Measurements from ENCODE around the gene ANGPTL2. TPM values are rescaled to one million over a fixed set of nuclear protein-coding genes. Genes with fewer than 3 reads are reported as not detected.

The ANGPTL2 gene
- total and polyA plus RNA-seq, 9 of the 15 experiments (the other 6 are each of a cell fraction or from before 2014, with no cell fraction given) = not detected

DNA sequence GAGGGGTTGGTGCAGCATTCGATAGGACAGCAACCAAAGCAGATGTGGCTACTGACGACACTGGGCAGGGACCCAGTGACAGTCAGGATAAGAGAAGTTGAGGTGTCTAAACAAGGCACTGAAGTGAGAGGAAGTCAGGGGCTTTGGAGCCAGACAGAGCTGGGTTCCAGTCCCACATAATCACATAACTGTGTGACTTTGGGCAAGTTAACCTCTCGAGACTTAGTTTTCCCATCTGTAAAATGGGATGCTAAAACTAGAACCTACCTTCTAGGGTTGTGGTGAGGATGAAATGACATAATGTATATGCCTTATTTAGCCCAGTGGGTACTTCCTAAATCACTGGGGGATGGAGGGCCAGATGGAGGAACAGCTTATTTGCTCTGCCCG is 3.1 kb downstream of the ANGPTL2 start:
- no peaks in the 10 kb centered on the region for H3K9me3 ChIP-seq (replicated peaks; ENCODE audit: control insufficient read depth, insufficient read depth, low read depth, low read length)
- peaks cover 23% of the 10 kb centered on the region for H4K20me1 ChIP-seq (replicated peaks; ENCODE audit: control insufficient read depth, insufficient read depth, low read length)
- TF ChIP-seq MAZ (CRISPR knock-in tag; conservative IDR thresholded peaks at IDR 0.05 in 1 of 2, IDR thresholded peaks at IDR 0.05 in 1 of 2) (no peak), RBM25 (IDR thresholded peaks at IDR 0.05; ENCODE audit: low read depth, low read length, severe bottlenecking) (peak; percentile 78), SIN3B (IDR thresholded peaks at IDR 0.05; ENCODE audit: low read depth) (no peak), KDM1A (IDR thresholded peaks at IDR 0.05) (peak; percentile 30 to 44; a peak in 1 of 4 replicates), BMI1 (IDR thresholded peaks at IDR 0.05; ENCODE audit: low read length) (no peak), ESRRA (IDR thresholded peaks at IDR 0.05; ENCODE audit: borderline replicate concordance, low read depth) (peak; percentile 53; the same call in 1 of the 2 replicates), ADNP (tag; IDR thresholded peaks at IDR 0.05) (peak; percentile 71; the same call in 1 of the 2 replicates), RFX1 (IDR thresholded peaks at IDR 0.05) (no peak), BCOR (IDR thresholded peaks at IDR 0.05) (peak; percentile 78), RBFOX2 (IDR thresholded peaks at IDR 0.05; ENCODE audit: low read depth, low read length) (no peak), ZNF717 (CRISPR knock-in tag; IDR thresholded peaks at IDR 0.05) (no peak), HDAC2 (IDR thresholded peaks at IDR 0.05) (peak; percentile 48; the same call in 1 of the 2 replicates)
- TF ChIP-seq, protein P1, sequence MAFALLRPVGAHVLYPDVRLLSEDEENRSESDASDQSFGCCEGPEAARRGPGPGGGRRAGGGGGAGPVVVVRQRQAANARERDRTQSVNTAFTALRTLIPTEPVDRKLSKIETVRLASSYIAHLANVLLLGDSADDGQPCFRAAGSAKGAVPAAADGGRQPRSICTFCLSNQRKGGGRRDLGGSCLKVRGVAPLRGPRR (CRISPR knock-in tag; IDR thresholded peaks at IDR 0.05) = no peak
- TF ChIP-seq, protein P2, sequence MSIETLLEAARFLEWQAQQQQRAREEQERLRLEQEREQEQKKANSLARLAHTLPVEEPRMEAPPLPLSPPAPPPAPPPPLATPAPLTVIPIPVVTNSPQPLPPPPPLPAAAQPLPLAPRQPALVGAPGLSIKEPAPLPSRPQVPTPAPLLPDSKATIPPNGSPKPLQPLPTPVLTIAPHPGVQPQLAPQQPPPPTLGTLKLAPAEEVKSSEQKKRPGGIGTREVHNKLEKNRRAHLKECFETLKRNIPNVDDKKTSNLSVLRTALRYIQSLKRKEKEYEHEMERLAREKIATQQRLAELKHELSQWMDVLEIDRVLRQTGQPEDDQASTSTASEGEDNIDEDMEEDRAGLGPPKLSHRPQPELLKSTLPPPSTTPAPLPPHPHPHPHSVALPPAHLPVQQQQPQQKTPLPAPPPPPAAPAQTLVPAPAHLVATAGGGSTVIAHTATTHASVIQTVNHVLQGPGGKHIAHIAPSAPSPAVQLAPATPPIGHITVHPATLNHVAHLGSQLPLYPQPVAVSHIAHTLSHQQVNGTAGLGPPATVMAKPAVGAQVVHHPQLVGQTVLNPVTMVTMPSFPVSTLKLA (conservative IDR thresholded peaks at IDR 0.05) = no peak
- TF ChIP-seq, protein P3, sequence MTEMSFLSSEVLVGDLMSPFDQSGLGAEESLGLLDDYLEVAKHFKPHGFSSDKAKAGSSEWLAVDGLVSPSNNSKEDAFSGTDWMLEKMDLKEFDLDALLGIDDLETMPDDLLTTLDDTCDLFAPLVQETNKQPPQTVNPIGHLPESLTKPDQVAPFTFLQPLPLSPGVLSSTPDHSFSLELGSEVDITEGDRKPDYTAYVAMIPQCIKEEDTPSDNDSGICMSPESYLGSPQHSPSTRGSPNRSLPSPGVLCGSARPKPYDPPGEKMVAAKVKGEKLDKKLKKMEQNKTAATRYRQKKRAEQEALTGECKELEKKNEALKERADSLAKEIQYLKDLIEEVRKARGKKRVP (CRISPR knock-in tag; IDR thresholded peaks at IDR 0.05) = no peak
- intact Hi-C loops (cut with micrococcal nuclease) = no loop called here
- H3K9ac ChIP-seq (ENCODE audit: insufficient read depth in 1 of 2, low read depth in 2 of 2, low read length in 2 of 2) = no peak overlapping the region
- H3K4me1 ChIP-seq (replicated peaks in 1 of 2; ENCODE audit: control insufficient read depth in 2 of 2, insufficient read depth in 2 of 2, low read length in 2 of 2) = peaks cover 0 to 14% of the 10 kb centered on the region in 2 experiments; a peak in 3 of 5 replicates
- no peak for ATAC-seq
- DNase-seq (ENCODE audit: extremely low read depth in 1 of 4, low spot score in 3 of 4) = no peak
- CTCF ChIA-PET (ENCODE audit: low intra/inter-chr PET ratio) = no interaction called here
- no peak overlapping the region for H3K4me3 ChIP-seq
- POLR2A ChIA-PET = interaction anchor here (0.6 to 1.2 kb wide), 3 partner anchors 10 to 37 kb away, joined by 3 to 6 read pairs (median 5); no protein-coding TSS in a partner anchor
- no peaks in the 10 kb centered on the region for H3K79me2 ChIP-seq (ENCODE audit: control insufficient read depth, insufficient read depth, low read length)
- 3% methylated on average over 4 of the region's 4 CpGs for WGBS (ENCODE audit: insufficient coverage, low coverage, missing lambda C conversion rate)
- FAIRE-seq = no peak
- BruUV-seq (replicated peaks) = no TSS peak
- H3K27me3 ChIP-seq (ENCODE audit: control insufficient read depth in 2 of 2, insufficient read depth in 2 of 2, low read length in 2 of 2) = peaks cover 33 to 73% of the 10 kb centered on the region in 2 experiments; a peak in 4 of 5 replicates
- H3K36me3 ChIP-seq (ENCODE audit: control insufficient read depth, insufficient read depth, low read length) = no peaks in the 10 kb centered on the region
- no peak overlapping the region for H3K27ac ChIP-seq (ENCODE audit: extremely low read depth, low read depth, low read length)
- in situ Hi-C loops (cut with MboI) = no loop called here
- no peak overlapping the region for H2AFZ ChIP-seq (ENCODE audit: low read depth, low read length)
- H3K9me1 ChIP-seq (ENCODE audit: control insufficient read depth, insufficient read depth, low read length) = no peaks in the 10 kb centered on the region
- no peak overlapping the region for H3K4me2 ChIP-seq (ENCODE audit: insufficient read depth, low read length)

Data from K562 (cell line).